Loucy (cell line): ENCODE results near the gene SSBP3.

Experiments
- EZH2phosphoT487 ChIP-seq: fragments of 200-600 bp; IDR thresholded peaks from 2 replicates; pipeline ENCODE4 v1.6.1; 2018; ENCODE audit warnings: antibody characterized with exemption, mild to moderate bottlenecking, moderate library complexity, borderline replicate concordance
- TF ChIP-seq, protein P1 (sequence below): fragments of 200-600 bp; sonication (generic); conservative IDR thresholded peaks from 2 replicates; pipeline ENCODE4 v1.5.1; 2014; ENCODE audit warnings: mild to moderate bottlenecking, antibody characterized with exemption, low read length

DNA sequence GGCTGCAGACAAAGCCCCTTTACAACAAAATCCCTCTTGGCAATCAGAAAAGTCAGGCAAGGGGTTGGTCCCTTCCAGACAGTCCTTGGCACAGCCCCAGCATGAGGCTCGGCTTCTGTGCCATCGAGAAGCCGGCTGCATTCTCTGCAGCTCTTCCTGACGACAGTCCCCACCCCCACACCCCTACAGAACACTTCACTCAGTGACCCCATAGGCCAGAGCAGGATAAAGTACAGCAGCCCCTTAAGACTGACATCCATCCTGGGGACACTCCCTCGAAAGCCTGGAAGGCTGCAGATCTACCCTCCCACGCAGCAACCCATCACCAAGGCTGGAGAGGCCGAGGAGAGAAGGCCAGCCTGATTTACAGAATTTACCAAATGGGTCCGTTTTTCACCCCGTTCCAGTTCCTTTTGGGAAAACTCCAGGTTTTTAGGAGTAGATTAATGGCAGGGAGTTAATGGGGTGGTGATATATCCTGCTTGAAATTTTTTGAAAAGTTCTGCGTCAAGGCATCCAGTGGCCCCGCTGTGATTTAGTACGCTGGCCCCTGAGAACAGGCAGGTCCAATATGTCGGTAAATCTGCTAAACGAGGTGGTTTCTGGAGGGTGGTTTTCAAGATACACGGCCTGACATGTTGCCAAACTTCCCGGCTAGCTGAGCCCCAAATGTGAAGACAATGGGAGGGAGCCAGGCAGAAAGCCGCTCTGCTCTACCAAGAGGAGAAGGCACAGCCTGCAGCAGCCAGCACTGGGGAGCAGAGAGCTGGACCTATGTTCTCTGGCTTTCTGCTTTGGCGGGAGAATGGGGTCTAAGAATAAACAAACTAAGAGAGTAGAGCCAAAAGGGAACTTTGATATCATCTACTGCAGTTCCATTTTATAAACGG, 81.7 kb downstream of the SSBP3 start:
- TF ChIP-seq, protein P1, sequence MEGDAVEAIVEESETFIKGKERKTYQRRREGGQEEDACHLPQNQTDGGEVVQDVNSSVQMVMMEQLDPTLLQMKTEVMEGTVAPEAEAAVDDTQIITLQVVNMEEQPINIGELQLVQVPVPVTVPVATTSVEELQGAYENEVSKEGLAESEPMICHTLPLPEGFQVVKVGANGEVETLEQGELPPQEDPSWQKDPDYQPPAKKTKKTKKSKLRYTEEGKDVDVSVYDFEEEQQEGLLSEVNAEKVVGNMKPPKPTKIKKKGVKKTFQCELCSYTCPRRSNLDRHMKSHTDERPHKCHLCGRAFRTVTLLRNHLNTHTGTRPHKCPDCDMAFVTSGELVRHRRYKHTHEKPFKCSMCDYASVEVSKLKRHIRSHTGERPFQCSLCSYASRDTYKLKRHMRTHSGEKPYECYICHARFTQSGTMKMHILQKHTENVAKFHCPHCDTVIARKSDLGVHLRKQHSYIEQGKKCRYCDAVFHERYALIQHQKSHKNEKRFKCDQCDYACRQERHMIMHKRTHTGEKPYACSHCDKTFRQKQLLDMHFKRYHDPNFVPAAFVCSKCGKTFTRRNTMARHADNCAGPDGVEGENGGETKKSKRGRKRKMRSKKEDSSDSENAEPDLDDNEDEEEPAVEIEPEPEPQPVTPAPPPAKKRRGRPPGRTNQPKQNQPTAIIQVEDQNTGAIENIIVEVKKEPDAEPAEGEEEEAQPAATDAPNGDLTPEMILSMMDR: no peak
- no peak for TF ChIP-seq EZH2phosphoT487
